ENCODE data around the gene PLEKHN1.

The PLEKHN1 gene, protein sequence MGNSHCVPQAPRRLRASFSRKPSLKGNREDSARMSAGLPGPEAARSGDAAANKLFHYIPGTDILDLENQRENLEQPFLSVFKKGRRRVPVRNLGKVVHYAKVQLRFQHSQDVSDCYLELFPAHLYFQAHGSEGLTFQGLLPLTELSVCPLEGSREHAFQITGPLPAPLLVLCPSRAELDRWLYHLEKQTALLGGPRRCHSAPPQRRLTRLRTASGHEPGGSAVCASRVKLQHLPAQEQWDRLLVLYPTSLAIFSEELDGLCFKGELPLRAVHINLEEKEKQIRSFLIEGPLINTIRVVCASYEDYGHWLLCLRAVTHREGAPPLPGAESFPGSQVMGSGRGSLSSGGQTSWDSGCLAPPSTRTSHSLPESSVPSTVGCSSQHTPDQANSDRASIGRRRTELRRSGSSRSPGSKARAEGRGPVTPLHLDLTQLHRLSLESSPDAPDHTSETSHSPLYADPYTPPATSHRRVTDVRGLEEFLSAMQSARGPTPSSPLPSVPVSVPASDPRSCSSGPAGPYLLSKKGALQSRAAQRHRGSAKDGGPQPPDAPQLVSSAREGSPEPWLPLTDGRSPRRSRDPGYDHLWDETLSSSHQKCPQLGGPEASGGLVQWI

GRCh38 chr1:966135-966703 is at the start of gene PLEKHN1:
TSS of gene PLEKHN1 (plus strand) at chr1:966482. CDS start at chr1:966532, 50 bp downstream.
- DNase-seq, result no peak

DNA sequence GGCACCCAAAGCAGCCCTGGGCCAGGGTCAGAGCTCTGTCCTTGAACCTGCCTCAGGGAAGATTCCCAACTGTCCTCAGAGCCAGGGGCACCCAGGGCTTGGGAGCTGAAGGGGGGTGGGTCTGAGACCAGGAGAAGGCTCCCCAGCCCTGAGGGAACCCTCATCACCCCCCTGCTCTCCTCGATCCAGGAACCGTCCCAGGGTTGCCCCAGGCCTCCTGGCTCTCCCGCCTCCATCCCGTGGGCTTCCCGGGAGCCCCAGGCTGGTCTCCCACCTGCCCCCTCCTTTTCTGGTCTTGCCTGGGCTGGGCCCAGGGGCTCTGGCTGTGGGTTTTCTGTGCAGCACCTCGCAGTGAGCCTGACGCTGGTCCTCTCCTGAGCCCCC is 49.2 kb upstream of the PLEKHN1 start:
- no peak for DNase-seq

DNA sequence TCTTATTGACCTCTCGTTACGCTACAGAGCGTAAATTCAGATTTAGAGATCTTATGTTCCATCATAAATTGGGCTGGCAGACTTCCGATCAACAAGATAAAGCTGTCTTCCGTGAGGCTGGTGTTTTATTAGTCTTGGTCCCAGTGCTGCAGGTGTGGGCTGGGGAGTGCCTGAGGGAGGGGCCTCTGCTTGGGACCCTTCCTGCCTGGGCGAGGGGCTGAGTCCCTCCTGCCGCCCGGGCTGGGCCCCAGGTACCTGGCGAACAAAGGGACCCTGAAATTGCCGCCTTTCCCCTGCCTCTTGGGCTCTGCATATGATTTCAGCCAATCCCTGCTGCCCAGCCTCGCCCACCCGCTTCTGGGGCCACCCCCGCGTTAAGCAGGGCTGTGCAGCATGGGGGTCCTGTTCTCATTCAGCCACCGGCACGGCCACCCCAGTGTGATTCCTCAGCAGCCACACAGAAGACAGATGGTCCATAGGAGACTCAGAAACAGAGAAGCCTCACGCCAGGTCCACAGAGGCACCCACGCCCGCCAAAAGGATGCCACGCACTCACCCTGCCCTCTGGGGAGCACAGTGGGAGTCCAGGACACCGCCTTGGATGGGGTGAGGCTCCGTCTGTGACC is 48.7 kb upstream of the PLEKHN1 start:
- no peak for DNase-seq

- no peak for DNase-seq
These were observed 47.9 kb upstream of the PLEKHN1 start for GRCh38 chr1:918353-918752.

- DNase-seq, result no peak
These were observed 47.4 kb upstream of the PLEKHN1 start for GRCh38 chr1:918843-919242.

GRCh38 chr1:919271-919872 is 46.9 kb upstream of the PLEKHN1 start:
- DNase-seq, result no peak

DNA sequence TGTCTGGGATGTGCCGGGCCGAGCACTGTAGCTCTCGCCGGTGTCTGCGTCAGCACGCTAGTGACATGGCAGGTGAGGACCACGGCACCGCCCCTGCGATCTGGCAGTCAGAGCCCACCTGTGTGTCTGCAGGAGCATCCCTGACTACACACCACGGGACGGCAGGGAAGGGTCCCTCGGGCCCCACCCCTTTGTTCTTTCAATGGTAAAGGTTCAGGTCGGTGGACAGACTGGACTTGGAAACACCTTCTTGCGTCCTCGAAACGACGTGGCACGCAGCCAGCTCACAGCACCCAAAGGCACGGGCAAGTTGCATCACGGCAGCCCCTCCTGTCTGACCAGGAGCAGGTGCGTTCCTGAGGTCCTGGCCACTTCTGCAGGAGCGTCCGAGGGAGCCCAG is 46.3 kb upstream of the PLEKHN1 start:
- no peak for DNase-seq

GRCh38 chr1:920521-920920 is 45.8 kb upstream of the PLEKHN1 start:
- DNase-seq, result no peak

- DNase-seq, result peak; percentile 64 to 70
These were observed 45.1 kb upstream of the PLEKHN1 start for GRCh38 chr1:921011-921837.

DNA sequence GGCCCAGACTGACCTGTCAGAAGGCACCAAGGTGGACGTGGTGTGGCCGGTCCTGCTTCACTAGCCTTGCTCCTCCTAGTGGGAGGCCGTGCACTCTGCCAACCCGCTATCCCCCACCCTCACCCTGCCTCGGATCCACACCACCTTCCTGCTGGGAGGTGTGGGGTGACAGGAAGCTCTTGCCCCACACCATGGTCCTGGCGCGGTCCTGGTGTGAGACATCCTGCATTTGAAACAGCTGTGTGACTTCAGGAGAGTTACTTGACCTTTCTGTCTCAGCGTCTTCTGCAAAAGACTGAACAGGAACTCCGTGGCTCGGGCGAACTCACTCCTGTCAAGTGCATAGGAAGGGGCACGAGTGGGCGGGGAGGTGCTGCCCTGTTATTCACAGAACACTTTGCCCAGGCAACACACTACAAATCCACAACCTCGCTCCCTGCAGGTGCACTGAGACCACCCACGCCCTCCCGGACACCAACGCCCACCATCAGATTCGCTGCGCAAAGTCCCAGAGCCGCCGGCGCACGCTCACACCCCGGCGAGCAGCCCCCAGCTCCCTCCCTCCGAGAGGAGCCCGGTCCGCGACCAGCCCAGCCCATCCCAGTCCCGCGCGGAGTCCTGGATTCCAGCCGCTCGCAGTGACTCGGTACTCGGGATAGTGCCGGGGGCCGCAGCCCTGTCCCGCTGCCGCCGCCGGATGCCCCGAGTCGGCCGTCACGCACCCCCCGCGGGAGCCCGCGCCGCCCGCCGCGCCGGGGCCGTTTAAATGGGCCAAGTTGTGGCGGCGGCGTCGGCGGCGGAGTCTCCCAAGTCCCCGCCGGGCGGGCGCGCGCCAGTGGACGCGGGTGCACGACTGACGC is 42.9 kb upstream of the PLEKHN1 start, which contains the start of gene SAMD11:
TSS of gene SAMD11 (plus strand) at position 793 of the 860 bp plus-strand sequence. CDS start 509 bp downstream, outside the sequence.
- DNase-seq, result peak; percentile 42 to 50

- DNase-seq, result no peak
These were observed 42.2 kb upstream of the PLEKHN1 start for GRCh38 chr1:923991-924655.

- peak in 1 of 2 experiments; percentile 22 for DNase-seq
These were observed 41.4 kb upstream of the PLEKHN1 start for GRCh38 chr1:924656-925560.

DNA sequence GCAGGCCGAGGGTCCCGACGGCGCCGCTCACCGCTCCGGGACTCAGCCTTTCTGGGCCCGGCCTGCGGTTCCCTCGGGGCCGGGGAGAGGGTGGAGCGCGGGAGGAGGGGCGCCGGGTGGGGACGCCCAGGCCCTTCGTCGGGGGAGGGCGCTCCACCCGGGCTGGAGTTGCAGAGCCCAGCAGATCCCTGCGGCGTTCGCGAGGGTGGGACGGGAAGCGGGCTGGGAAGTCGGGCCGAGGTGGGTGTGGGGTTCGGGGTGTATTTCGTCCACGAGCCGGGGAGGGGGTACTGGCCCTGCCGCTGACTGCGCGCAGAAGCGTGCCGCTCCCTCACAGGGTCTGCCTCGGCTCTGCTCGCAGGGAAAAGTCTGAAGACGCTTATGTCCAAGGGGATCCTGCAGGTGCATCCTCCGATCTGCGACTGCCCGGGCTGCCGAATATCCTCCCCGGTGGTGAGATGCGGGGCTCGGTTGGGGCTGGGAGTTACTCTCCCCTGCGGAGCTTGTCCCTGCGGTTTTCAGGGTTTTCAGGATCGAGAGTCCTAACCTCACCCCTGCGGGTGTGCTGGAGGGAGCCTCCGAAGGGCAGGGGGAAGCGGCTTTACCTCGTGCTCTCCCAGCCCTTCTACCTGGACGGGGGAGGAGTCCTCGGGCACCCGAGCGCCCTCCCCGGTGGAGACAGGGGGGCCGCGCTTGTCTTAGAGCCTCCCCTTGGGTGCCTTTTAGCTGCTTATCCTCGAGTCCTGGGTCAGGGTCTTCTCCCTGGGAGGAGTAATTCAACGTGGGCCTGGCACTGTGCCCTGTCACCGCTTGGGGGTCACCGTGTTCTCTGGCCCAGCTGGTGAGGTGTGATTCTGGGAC is 40.5 kb upstream of the PLEKHN1 start:
- DNase-seq, result peak; percentile 36 to 37

- no peak for DNase-seq
These were observed 39.0 kb upstream of the PLEKHN1 start for GRCh38 chr1:927234-927633.

- no peak for DNase-seq
These were observed 38.5 kb upstream of the PLEKHN1 start for GRCh38 chr1:927748-928147.

DNA sequence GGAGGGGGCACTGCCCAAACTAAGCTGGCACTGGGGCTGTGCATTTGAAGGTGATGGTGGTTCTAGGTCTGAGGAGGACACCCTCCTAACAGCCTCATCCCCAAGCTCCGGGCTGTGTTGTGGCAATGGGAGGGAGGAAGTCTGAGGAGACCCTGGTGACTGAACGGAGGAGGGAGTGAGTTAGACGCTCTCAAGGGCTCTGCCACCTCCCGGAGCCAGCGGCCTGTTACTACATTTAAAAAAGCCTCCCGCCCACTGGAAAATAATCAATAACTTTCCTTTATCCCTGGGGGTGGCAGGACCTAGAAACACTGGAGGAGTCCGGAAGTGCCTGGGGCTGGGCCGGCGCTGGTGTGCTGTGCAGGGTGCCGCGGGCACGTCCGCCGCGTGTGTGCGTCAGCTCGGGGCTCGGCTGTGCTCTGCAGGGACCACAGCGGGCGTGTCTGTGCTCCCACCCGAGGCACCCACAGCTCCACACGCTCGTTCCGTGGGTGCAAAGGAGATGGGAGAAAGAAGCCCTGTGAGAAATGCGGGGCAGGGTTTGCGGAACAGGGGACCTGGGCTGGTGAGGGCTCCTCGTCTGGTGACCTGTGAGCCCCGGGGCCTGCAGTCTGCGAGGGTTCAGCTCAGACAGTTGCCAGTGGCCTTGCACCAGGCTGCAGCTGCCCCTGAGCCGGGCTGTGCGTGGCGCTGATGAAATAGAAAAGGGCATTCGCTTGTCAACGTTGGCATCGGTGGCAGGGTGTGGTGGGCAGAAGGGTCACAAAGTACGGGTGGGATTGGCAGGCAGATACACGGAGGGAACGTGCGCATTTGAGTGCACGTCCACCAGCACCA is 37.2 kb upstream of the PLEKHN1 start:
- peak in 1 of 2 experiments; percentile 20 for DNase-seq
